ENCODE data around the gene C1orf122.

C1orf122 gene

GRCh38 chr1:37836788-37837187 is 29.2 kb downstream of the C1orf122 start:
- H3K27ac ChIP-seq = no peak overlapping the region
- no peak for TF ChIP-seq ZFX (IDR thresholded peaks at IDR 0.05)

DNA sequence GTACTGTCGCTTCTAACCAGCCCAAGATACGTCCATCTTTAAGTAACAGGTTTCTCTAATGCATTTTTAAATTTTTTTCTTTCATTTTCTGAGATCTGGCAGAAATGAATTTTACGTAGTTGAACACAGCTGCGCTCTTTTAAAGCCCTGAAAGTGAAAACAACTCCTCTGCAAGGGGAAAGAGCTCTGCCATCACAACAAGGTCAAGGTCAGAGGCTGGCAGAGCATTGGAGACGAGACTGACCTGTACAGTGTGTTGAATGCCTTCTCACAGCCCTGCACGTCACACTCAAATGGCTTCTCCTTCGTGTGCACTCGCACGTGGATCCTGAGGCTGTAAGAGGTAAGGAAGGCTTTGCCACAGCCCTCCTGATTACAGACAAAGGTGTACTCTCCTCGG is 32.1 kb downstream of the C1orf122 start:
- no peak for TF ChIP-seq CTCF (conservative IDR thresholded peaks at IDR 0.05)
- no peak for TF ChIP-seq ZFX (IDR thresholded peaks at IDR 0.05)
- H3K27ac ChIP-seq = no peak overlapping the region

DNA sequence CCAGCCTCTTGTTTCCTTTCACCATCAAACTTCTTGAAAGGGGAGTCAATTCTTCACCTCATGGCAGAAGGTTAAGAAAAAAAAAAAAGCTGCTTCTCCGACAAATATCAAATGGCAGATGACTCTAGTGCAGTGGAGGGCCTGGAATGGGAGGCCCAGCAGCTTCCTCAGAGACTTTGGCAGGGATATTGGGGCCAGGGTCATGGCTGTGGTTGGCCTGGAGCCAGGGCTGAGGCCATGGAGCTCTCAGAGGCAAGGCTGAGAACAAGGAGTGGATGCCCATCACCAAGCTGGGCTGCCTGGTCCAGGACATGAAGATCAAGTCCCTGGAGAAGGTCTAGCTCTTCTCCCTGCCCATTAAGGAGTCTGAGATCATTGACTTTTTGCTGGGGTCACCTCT is 33.1 kb downstream of the C1orf122 start:
- no peak overlapping the region for H3K27ac ChIP-seq
- TF ChIP-seq ZFX (IDR thresholded peaks at IDR 0.05) (no peak), CTCF (conservative IDR thresholded peaks at IDR 0.05) (no peak)

GRCh38 chr1:37841652-37842051 is 34.1 kb downstream of the C1orf122 start:
- H3K27ac ChIP-seq = no peak overlapping the region
- TF ChIP-seq CTCF (conservative IDR thresholded peaks at IDR 0.05) (no peak), ZFX (IDR thresholded peaks at IDR 0.05) (no peak)

GRCh38 chr1:37844536-37844935 is 36.9 kb downstream of the C1orf122 start:
- H3K27ac ChIP-seq = no peak overlapping the region

GRCh38 chr1:37845049-37845646 is 37.6 kb downstream of the C1orf122 start:
- TF ChIP-seq CTCF (conservative IDR thresholded peaks at IDR 0.05) = no peak
- no peak for TF ChIP-seq ZFX (IDR thresholded peaks at IDR 0.05)
- H3K27ac ChIP-seq = no peak overlapping the region

More at GRCh38 chr1:37844536-37844935, 36.9 kb downstream of the C1orf122 start:
- TF ChIP-seq CTCF (conservative IDR thresholded peaks at IDR 0.05) = no peak
- TF ChIP-seq ZFX (IDR thresholded peaks at IDR 0.05) = no peak

DNA sequence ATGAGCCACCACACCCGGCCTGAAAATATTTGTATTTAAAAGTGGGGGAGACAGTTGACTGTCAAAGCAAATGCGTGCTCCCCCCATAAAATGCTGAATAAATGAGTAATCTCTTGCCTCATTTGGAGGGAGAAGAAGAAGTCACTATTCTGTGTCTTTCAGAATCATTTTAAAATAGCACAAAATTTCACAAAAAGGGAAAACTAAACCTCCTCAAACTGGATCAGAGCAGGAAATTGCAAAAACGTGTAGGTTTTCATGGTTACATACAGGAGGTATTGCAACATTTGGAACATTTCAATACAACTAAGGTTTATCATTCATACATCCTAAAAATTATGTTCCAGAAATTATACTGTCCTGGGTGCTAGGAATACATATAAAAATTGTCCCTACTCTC is 38.2 kb downstream of the C1orf122 start:
- no peak for TF ChIP-seq ZFX (IDR thresholded peaks at IDR 0.05)
- TF ChIP-seq CTCF (conservative IDR thresholded peaks at IDR 0.05) = no peak
- no peak overlapping the region for H3K27ac ChIP-seq

GRCh38 chr1:37846647-37847339 is 39.2 kb downstream of the C1orf122 start:
- TF ChIP-seq CTCF (conservative IDR thresholded peaks at IDR 0.05) (no peak), ZFX (IDR thresholded peaks at IDR 0.05) (no peak)
- no peak overlapping the region for H3K27ac ChIP-seq
